Measurements from ENCODE around the gene ST8SIA2. TPM values are rescaled to one million over a fixed set of nuclear protein-coding genes. Genes with fewer than 3 reads are reported as not detected.

ST8SIA2 gene
- total and polyA plus RNA-seq, 2 donors (not counting 1 experiment from before 2014, with no cell fraction given) = under 0.01 TPM; not detected in 1

DNA sequence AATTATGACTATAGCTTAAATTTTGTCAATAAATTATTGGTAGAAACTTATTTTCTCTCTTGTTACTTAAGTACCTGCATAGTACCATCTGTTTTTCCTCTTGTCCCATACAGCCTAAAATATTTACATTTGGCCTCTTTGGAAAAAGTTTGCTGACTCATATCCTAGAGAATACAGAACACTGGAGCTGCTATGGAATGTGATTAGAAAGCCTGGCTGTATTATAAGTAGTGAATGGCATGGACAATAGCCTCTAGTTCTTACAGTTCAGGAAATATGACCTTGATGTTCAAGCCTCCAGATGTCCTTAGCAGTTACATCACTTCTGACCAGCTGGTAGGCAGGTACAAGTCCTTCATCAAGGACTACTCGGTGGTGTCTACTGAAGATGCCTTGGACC is 28.3 kb downstream of the ST8SIA2 start:
- TF ChIP-seq, protein P1, sequence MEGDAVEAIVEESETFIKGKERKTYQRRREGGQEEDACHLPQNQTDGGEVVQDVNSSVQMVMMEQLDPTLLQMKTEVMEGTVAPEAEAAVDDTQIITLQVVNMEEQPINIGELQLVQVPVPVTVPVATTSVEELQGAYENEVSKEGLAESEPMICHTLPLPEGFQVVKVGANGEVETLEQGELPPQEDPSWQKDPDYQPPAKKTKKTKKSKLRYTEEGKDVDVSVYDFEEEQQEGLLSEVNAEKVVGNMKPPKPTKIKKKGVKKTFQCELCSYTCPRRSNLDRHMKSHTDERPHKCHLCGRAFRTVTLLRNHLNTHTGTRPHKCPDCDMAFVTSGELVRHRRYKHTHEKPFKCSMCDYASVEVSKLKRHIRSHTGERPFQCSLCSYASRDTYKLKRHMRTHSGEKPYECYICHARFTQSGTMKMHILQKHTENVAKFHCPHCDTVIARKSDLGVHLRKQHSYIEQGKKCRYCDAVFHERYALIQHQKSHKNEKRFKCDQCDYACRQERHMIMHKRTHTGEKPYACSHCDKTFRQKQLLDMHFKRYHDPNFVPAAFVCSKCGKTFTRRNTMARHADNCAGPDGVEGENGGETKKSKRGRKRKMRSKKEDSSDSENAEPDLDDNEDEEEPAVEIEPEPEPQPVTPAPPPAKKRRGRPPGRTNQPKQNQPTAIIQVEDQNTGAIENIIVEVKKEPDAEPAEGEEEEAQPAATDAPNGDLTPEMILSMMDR (conservative IDR thresholded peaks at IDR 0.05 in 1 of 2, IDR thresholded peaks at IDR 0.05 in 1 of 2; ENCODE audit: low read depth in 1 of 2, low read length in 2 of 2) = no peak
- no peak for TF ChIP-seq EZH2 (IDR thresholded peaks at IDR 0.05; ENCODE audit: low read length, missing control alignments)
- H2AFZ ChIP-seq (ENCODE audit: low read length) = no peak overlapping the region
- H3K27me3 ChIP-seq (ENCODE audit: control insufficient read depth, insufficient read depth, low read length) = no peaks in the 10 kb centered on the region
- no peaks in the 10 kb centered on the region for H3K4me1 ChIP-seq (ENCODE audit: control insufficient read depth, extremely low read depth, insufficient read depth, low read length)
- no peaks in the 10 kb centered on the region for H3K9me3 ChIP-seq (ENCODE audit: control insufficient read depth, insufficient read depth, low read depth, low read length)
- H4K20me1 ChIP-seq (ENCODE audit: control insufficient read depth, extremely low read depth, insufficient read depth, low read length) = no peaks in the 10 kb centered on the region
- no peaks in the 10 kb centered on the region for H3K79me2 ChIP-seq (ENCODE audit: control insufficient read depth, insufficient read depth, low read length)
- H3K27ac ChIP-seq (ENCODE audit: insufficient read depth, low read length) = no peak overlapping the region
- no peak overlapping the region for H3K9ac ChIP-seq (ENCODE audit: insufficient read depth, low read length)
- no peak overlapping the region for H3K4me2 ChIP-seq (ENCODE audit: extremely low read depth, insufficient read depth, low read length)
- no peaks in the 10 kb centered on the region for H3K36me3 ChIP-seq (ENCODE audit: control insufficient read depth, insufficient read depth, low read length)
- peak; percentile 52 to 69 for DNase-seq (ENCODE audit: low read depth in 2 of 2)
- no peak overlapping the region for H3K4me3 ChIP-seq (replicated peaks in 1 of 4; ENCODE audit: control extremely low read depth in 1 of 4, insufficient read depth in 1 of 4, low read depth in 3 of 4, low read length in 4 of 4)

DNA sequence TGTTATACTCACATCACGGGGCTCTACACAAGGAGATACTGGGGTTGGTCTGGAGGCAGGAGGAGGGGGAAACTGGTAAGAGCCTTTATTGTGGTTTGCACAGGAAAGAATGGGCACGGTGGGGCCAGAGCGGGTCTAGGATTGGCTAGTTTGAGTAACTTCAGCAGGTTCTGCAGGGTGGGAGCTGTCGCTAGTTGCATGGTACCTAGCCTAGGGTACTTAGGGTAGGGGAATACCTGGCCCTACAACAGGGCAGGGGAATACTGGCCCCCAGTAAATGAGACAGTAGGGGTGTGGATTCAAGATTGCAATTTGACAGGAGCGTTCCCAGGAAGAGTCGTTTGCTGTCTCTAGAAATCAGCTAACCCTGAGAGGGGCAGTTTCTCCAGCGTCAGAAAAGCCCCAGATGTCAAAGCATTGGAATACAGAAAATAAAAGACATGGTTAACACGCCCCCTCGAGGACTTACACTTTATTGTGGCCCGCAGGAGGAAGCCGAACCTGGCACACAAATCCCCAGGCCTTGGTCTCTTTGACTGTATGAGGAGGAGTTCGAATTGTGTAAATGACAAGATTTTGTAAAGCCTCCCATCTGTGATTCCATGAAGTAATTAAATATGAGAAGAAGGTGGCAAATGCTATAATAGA is 32.0 kb downstream of the ST8SIA2 start:
- H3K36me3 ChIP-seq (ENCODE audit: control insufficient read depth, insufficient read depth, low read length) = no peaks in the 10 kb centered on the region
- H3K9ac ChIP-seq (ENCODE audit: insufficient read depth, low read length) = no peak overlapping the region
- H3K4me1 ChIP-seq (ENCODE audit: control insufficient read depth, extremely low read depth, insufficient read depth, low read length) = peaks cover 2% of the 10 kb centered on the region
- no peak overlapping the region for H3K4me3 ChIP-seq (replicated peaks in 1 of 4; ENCODE audit: control extremely low read depth in 1 of 4, insufficient read depth in 1 of 4, low read depth in 3 of 4, low read length in 4 of 4)
- H4K20me1 ChIP-seq (ENCODE audit: control insufficient read depth, extremely low read depth, insufficient read depth, low read length) = no peaks in the 10 kb centered on the region
- no peaks in the 10 kb centered on the region for H3K9me3 ChIP-seq (ENCODE audit: control insufficient read depth, insufficient read depth, low read depth, low read length)
- H2AFZ ChIP-seq (ENCODE audit: low read length) = no peak overlapping the region
- no peaks in the 10 kb centered on the region for H3K79me2 ChIP-seq (ENCODE audit: control insufficient read depth, insufficient read depth, low read length)
- no peaks in the 10 kb centered on the region for H3K27me3 ChIP-seq (ENCODE audit: control insufficient read depth, insufficient read depth, low read length)
- no peak overlapping the region for H3K4me2 ChIP-seq (ENCODE audit: extremely low read depth, insufficient read depth, low read length)
- TF ChIP-seq, protein P1 (conservative IDR thresholded peaks at IDR 0.05 in 1 of 2, IDR thresholded peaks at IDR 0.05 in 1 of 2; ENCODE audit: low read depth in 1 of 2, low read length in 2 of 2) = no peak
- no peak for TF ChIP-seq EZH2 (IDR thresholded peaks at IDR 0.05; ENCODE audit: low read length, missing control alignments)
- no peak overlapping the region for H3K27ac ChIP-seq (ENCODE audit: insufficient read depth, low read length)
- no peak for DNase-seq (ENCODE audit: low read depth in 2 of 2)

DNA sequence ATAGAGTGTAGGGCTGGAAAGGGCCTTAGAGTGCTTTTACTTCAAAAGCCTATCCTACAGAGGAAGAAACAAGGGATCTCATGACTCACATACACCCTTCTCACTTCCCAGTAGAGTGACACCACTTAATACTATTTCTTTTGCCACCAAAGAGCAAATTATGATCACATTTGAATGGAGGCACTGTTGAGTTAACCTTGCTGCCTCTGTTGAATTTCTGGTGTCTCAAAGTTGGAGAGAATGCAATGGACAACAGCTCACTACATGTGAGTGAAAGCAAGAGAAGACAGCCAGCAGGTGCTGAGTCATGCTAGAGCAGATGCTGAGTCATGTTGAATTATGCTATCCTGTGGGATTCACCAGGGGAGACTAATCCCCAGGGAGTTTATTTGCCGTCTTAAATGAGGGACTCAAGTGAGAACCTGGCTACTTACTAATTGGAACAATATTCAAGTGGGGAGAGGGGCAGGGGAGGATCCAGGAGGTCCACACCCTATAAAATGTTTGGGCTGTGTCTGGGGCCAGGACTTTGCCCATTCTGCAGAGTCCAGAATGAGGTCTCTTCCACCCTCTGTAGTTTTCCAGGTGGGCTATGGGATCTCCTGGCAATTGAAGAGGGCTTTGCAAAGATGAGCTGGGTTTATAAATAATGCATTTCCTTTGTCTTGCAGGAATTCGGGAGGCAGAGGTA is 35.8 kb downstream of the ST8SIA2 start:
- Histone ChIP-seq H3K27ac (ENCODE audit: insufficient read depth, low read length) (no peak overlapping the region), H3K9me3 (ENCODE audit: control insufficient read depth, insufficient read depth, low read depth, low read length) (no peaks in the 10 kb centered on the region), H4K20me1 (ENCODE audit: control insufficient read depth, extremely low read depth, insufficient read depth, low read length) (no peaks in the 10 kb centered on the region), H3K79me2 (ENCODE audit: control insufficient read depth, insufficient read depth, low read length) (no peaks in the 10 kb centered on the region), H3K9ac (ENCODE audit: insufficient read depth, low read length) (no peak overlapping the region), H3K27me3 (ENCODE audit: control insufficient read depth, insufficient read depth, low read length) (no peaks in the 10 kb centered on the region), H3K4me3 (replicated peaks in 1 of 4; ENCODE audit: control extremely low read depth in 1 of 4, insufficient read depth in 1 of 4, low read depth in 3 of 4, low read length in 4 of 4) (no peak overlapping the region), H3K36me3 (ENCODE audit: control insufficient read depth, insufficient read depth, low read length) (no peaks in the 10 kb centered on the region), H3K4me2 (ENCODE audit: extremely low read depth, insufficient read depth, low read length) (no peak overlapping the region), H2AFZ (ENCODE audit: low read length) (no peak overlapping the region), H3K4me1 (ENCODE audit: control insufficient read depth, extremely low read depth, insufficient read depth, low read length) (peaks cover 2% of the 10 kb centered on the region)
- no peak for TF ChIP-seq EZH2 (IDR thresholded peaks at IDR 0.05; ENCODE audit: low read length, missing control alignments)
- TF ChIP-seq, protein P1 (conservative IDR thresholded peaks at IDR 0.05 in 1 of 2, IDR thresholded peaks at IDR 0.05 in 1 of 2; ENCODE audit: low read depth in 1 of 2, low read length in 2 of 2) = no peak
- DNase-seq (ENCODE audit: low read depth in 2 of 2) = peak; percentile 71 to 86

Data from fibroblast of lung (primary cell).